ENCODE measurements around the gene SOCS7.

The SOCS7 gene

DNA sequence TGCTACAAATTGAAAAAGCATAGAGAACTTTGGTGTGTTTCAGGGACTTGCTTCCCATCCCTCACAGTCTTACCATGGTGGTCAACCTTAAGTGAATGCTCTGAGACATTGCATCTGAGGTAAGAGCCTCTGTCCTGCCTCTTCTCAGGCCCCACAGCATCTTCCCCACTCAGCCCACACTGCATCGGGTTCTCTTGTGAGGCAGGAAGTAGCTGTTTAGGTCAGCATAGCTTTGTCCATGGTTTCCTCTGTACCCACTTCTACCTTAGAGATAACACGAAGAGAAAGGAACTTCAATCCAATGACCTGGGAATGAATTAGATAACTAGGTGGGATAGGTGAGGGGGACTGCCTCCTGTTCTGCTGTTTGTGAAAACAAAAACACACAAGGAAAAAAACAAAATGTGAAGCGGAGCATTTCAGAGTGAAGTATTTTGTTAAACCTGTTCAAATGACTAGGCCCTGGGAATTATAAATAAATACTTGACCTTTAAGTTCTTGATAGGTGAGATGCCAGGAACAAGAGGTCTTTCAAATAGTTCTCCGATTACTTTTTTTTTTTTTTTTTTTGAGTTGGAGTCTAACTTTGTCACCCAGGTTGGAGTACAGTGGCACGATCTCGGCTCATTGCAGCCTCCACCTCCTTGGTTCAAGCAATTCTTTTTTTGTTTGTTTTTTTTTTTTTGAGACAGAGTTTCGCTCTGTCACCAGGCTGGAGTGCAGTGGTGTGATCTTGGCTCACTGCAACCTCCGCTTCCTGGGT lies 17.7 kb downstream of the SOCS7 start:
- no peak for DNase-seq

DNA sequence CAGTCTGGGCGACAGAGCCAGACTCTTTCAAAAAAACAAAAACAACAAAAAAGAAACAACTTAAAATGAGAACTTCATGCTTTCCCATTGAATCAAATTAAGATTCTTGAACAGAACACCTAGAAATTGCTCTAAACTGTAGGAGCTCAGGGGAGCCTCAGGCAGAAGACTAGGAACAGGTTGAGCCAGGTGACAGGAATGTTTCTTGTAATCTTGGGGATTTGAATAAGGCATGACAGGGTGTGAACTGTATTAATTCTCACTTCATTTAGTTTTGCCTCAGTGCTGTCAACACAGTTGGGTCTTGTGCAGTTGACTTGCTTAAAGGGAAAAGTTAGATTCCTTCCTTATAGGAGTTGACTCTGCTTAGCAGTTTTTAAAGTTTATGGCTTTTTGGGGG lies 27.8 kb downstream of the SOCS7 start:
- no peak for DNase-seq

DNA sequence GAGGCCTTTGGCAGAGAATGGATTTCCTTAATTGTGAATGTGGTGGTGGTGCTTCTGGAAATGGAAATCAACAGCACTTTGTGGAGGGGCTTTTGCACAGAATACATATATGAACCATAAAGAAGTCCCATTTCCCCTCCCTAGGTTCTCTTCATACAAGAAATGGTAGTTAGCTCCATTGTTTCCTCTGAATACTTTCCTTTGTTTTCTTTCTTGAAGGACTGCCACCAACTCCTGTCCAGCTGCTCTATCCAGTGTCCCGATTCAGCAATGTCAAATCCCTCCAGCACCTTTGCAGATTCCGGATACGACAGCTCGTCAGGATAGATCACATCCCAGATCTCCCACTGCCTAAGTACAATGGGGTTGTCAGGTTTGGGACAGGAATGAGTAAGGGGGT lies 43.4 kb downstream of the SOCS7 start:
- no peak for DNase-seq

DNA sequence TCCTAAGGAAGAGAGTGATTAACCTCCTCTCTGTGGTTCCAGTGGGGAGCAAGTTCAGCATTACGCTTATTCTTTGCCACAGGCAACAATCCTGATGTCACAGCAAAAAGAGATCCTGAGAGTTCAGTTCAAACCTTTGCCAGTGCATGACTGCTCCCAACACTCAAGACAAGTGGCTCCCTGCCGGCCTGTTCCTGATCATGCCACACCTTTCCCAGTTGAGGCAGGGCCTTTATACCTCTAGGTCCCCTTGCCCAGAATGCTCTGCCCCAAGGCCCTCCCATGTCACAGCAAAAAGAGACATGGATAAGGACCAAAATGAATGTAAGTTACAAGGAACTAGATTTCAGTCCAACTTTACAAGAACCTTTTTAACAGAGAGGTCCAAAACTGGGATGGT lies 45.6 kb downstream of the SOCS7 start:
- no peak for DNase-seq

DNA sequence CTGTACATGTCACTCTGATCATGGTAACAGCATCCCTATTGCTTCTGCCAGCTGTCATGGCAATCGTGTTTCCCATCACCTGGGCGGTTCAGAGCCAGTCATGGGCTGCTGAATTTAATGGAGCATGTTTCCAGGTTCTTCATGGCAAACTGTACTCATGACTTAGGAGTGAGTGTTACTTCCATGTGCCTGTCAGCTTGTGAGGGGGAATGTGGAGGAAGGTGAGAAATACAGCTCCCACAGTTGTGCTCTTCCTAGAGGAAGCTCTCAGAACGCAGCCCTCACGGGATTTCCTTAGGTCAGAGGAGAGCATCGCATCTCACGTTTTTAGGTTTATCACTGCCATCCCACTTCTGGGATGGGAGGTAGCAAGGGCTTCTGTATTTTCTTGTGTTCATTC lies 48.6 kb downstream of the SOCS7 start:
- DNase-seq: no peak

DNA sequence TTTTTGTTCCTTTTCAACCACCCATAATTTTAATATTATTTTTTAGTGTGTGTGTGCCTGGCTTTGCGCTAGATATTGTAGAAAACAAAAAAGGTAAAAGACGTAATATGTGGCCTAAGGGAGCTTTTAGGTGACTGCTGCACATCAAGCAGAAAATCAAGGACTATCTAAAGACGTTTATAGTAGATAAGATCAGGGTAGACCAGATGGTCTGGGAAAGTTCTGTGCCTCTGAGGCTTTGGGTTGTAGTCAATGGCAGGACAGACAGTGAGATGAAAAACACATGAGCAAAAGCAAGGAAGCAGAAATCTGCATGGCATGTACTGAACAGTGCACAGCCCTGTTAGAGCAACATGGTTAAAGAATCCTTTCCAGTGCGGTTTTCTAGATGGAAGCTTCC lies 49.8 kb downstream of the SOCS7 start:
- DNase-seq: no peak

DNA sequence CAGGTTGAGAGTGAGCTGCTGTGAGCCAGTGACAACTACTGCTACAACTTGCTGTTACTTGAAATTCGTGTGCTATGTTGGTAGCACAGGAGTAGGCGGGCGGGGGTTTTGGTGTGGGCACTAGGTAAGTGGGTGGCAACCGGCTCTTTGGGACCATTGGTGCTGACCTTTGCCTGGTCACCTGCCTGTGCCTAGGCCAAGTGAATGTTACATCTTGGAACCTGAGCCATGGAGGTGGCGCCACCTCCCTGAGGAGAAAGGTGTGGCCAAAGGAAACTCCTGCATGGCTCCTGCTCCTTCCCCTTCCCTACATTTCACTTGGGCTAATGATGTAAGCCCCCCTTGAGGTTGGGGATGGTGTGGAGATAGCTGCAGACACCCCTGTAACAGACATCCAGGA lies 51.3 kb downstream of the SOCS7 start:
- DNase-seq: no peak

DNA sequence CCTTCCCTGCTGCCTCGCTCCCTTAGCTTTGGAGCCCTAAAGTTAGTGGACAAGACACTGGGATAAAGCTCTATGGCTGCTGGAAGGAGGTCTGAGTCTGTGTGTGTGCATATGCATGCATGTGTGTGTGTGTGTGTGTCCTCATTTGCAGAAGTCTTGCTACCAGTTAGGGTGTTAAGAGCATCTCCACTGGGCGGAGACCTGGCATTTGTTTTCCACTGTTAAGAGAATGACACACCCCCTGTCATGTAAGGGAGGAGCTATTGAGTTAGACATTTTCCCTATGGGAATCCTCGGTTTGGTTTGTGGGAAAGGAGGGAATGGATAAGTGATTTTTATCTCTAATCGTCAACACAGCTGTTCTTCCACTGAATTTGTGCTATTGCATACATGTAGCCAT lies 51.8 kb downstream of the SOCS7 start:
- DNase-seq: no peak

DNA sequence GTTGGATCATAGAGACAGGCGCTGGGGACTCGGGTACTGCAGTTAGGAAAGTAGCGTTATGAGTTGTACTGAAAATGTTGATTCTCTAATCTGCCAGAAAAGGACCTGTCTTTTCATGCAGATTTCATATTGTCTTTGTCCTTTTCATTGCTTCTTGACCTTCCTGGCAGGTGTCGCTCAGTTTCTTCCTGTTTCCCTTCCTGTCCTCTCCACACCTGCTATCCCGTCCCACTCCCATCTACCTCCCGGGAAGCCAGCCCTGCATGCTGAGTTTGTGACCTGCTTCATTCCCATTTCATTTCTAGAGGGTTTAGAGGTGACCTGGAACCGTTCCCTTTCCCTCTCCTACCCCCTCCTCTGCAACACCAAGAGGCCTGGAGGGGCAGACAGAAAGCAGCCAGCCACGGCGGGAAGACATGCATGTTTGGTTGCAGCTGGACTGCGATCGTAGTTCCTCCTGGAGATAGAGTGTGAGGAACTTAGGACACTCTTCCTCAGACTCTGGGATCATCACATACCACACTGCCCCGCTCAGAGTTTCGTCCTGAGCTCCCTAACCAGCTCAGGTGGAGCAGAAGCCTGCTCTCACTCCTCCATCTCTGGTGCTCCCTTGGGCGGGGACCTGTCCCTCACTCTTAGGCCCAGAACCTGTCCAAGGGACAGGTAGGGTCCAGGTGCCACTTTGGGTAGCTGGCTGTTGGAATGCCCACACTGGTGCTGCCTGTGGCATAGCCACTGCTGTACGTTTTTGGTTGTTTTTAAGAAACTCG lies 52.7 kb downstream of the SOCS7 start:
- no peak for DNase-seq

DNA sequence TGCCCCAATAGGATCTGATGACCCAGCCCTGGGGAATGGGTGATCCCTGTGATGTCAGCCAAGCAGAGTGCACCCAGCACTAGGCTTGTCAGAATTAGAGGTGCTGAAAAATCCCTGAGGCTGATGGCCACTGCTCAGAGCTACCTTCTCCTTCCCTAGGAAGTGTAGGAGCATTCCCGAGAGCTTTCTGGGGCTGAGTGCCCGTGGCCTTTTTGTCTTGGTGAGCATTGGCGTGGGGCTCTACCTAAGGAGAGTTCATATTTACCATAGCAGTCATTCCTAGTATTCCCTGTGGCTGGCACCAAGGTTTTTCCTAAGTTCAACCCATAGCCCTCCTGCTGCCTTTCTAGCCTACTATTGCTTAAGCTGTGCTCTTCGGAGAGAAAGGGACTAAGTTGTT lies 54.0 kb downstream of the SOCS7 start:
- no peak for DNase-seq

DNA sequence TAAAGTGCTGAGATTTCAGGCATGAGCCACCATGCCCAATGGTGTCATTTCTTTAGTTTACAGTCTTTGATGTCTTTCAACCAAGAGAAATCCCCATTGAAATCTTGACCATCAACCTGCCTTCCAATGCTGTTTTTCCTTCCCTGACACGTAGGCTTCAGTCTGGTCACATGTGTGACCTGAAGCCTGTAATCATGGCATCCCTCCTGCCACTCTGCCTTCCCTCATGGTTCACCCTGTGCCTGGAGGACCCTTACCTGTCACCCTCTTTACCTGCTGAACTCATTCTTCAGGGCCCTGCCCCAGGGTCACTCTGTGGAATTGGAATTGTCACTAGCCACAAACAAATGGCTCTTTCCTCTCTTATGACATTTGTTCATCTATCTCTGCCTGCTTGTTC lies 58.6 kb downstream of the SOCS7 start:
- no peak for DNase-seq

DNA sequence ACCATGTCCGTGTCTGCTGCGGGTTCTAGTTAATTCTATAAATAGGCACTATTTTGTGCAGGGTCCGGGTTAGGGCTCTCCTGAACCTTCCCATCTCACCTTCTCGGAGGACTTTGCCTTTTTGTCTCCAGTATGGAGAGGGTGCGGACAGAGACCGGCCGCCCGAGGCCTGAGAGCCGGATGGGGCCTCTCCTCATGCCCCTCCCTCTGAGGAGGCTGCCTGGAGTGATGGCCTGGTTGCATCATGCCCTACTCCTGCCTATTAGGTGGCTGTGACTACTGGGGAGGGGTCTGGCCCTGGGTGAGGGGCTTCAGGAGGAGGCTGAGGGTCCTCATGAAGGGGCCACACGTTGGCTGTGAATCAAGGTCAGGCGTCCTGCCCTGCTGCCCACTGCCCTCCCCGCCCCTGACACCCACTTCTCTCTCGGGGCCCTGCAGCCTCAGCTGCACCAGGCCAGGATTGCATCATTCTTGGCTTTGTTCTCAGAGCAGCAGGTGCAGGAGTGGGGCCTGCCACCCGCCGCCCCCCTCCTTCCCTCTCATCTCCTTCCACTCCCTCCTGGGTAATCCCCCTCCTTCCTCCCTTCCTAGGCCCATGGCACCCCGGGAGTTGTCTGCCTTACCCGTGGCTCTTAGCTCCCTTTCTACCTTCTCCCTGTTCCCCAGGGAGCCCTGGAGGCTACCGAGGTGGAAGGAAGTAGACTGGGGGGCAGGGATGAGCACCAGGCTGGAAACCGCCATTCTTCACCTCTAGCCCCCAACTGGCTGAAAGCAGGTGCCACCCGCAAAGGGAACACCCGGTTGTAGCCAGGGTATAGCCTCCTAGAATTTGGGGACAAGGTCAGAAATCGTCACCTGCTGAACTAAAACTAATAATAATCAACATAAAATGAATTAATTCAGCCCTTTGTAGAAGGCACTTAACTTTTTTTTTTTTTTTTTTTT lies 63.9 kb downstream of the SOCS7 start:
- no peak for DNase-seq

DNA sequence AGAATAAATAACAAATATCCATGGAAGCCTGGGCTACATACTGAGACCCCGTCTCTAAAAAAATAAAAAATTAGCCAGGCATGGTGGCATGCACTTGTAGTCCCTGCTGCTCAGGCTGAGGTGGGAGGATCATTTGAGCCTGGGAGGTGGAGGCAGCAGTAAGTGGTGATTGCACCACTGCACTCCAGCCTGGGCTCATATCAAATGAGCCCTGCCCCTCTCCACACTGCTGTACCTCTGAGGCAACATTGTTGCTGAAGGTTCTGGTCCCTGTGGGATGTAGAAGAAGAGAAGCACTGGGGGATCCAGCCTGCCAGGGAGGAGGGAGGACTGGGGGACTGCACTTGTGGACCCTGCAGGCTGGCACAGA lies 65.2 kb downstream of the SOCS7 start:
- DNase-seq: no peak

DNA sequence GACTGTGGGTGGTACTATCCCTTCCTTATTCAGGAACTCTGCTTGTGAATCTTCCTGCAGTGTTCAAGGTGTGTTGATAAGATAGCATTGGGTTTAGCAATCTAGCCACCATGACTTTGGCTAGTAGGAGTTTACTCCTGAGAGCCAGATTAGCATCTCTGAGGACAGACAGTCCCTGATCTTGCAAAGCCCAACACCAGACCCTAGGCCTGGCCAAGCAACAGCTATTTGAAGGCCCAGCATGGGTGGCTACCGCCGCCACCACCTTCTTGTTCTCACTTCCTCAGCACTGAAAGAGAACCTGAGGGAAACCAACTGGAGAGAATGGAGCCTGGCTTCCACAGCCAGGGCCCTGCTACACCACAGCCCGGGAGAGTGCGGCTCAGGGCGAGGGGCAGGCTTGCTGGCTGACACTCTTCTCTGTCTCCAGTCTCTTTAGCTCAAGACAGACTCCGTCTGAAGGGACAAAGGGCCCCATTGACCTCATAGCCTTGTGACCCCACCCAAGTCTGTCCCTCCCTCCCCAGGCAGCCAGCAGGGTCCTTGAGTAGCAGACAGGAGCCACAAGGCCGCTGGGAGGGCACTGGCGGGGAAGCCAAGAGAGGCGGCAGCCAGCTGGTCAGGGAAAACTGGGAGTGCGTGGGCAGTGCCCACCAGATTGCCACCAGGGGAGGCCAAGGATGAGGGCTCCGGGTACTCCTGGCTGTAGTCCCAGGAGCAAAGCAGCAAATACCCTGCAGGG lies 65.7 kb downstream of the SOCS7 start:
- DNase-seq: no peak

DNA sequence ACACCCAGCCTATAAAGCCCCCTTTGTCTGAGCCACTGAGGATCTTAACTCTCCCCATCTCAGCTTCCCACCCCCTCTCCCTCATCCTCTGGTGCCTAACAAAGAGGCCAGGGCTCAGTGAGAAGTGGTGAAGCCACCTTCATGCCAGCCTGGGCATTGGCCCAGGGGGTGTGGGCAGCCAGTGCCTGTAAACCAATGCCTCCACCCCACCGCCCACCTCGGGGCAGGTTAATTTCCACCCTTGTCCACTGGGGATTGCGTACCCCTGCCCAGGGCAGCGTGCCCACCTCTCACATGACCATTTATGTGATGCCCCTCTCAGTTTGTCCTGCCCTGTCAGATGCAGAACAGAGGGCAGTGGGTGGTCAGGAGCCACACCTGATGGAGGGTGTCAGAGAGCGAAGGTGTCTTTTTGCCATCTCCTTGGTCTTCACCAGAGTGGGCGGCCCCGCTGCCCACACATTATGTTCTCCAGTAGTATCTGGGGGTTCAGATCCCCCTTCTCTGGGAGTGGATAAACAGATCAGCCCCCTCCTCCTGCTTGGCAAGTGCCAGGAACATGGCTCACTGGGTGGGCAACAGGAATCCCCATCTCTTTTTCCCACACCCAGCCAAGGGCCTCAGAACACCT lies 66.5 kb downstream of the SOCS7 start:
- no peak for DNase-seq

DNA sequence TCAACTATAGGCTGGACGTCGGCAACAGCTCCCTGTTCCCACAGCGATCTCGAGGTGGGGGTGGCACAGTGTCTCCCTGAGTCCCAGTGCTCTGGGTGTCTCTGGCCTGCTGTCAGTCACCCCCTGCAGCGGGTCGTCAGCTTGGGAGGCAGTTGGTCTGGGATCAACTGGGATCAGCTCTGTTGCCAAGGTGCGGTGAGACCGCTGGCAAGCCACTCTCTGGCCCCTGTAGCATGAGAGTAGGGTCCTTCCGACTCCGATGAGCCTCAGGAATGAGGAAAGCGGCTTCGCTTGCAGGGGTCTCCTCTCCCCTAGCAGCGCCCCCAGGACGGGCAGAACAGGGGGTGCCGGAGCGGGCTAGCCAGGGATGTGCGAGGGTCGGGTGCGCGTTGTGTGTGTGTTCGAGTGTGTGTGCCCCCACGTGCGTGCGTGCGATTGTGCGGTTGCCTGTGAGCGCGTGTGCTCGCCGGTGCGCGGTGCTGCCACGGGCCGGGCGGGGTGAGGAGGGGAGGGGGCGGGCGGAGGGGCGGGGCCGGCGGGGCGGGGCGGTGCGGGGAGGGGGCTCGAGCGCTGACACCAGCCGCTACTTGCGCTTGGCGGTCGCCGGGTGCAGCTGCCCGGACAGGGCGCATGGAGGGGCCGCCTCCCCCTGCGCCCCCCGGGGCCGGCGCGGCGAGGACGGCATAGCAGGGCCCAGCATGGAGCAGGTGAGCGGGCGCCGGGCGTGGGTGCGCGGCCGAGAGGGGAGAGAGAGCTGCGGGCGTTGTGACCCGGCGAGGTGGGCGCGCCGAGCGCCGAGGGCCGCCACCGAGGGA lies 67.3 kb downstream of the SOCS7 start:
- DNase-seq: no peak

DNA sequence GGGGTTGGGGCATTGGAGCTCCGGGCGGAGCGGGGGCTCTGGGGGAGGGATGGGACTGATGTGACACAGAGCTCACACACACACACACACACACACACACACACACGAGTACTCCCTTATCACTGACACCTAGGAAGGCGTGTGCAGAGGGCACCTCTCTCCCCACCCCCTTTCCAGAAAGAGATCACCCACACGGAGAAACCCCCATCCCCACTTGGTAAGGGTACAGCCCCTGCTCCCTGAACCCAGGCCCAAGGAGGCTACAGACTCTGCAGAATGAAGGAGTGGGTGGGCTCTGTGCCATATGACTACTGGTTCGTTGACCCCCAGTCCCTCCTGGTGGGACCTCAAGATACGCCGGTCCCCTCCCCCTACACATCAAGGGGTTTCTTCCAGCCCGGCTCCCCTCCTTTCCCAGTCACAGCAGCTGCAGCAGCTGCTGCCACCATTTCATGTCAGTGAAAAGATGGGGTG lies 67.9 kb downstream of the SOCS7 start:
- no peak for DNase-seq

DNA sequence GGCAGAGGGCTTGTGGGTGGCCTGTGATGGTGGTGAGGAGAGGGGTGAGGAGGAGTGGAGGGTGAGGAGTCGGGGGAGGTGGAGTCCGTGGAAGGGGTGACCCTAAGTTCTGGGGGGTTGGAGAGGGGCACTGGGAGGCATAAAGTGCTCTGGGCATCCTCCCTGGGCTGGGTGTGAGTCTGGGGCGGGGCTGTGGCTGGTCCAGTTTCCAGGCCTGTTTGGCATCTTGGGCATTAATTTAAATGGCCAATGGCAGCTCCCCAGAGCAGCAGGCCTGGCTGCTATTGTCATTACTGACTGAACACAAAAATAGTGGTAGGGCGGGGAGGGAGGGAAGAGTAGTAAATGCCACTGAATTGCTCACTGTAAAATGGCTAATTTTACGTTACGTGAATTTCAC lies 68.9 kb downstream of the SOCS7 start:
- no peak for DNase-seq

DNA sequence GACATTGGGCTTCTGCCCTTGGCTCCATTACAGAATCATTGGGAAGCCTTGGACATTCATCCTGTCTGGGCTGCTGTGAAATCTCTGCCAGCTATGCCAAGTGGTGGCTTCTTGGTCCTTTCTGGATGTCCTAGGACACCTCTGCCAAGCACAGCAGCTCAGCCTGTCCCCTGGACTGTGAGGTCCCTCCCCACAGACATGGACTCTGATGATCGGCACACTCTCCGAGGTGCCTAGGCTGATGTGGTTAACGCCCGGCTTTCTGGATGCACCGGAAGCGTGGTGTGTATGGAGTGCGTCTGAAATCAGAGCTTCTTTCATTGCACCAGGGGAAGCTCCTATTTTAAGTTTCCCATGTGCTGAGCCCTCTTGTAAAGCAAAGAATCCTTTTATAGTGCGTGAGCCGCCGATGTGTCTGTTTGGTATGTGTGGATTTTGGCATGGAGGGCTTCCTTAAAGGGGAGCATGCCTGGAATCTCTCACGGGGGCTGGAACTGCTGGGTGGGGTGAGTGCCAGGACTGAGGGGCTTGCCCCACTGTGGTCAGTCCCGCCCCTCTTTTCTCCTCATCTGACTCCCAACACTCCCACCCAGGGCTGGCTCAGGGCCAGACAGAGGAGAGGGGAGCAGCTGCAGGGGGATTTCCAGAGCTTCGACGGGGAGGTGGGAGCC lies 69.7 kb downstream of the SOCS7 start:
- no peak for DNase-seq

Data from suppressor macrophage treated with lipopolysaccharide for 4 hours (primary cell).